GM12865 (cell line): ENCODE results near the gene ECE2.

Experiments used
- DNase-seq: peaks from one replicate; pipeline ENCODE4 v3.0.0; 2010; ENCODE audit warnings: low read depth
- H3K4me3 ChIP-seq: 2 replicates; pipeline ENCODE4 v1.5.1; 2011; ENCODE audit warnings: mild to moderate bottlenecking, low read depth, low read length, control low read depth
- TF ChIP-seq, protein P1 (sequence below): IDR thresholded peaks from 2 replicates; pipeline ENCODE4 v1.5.1; 2011; ENCODE audit warnings: low read length, control low read depth, low read depth, inconsistent platforms; ENCODE audit not compliant: insufficient read depth; ENCODE audit errors: missing control alignments

ECE2 gene

GRCh38 chr3:184314700-184315542 is 39.1 kb downstream of the ECE2 start:
- H3K4me3 ChIP-seq, result peak overlapping the region; percentile 92
- peak; percentile 79 for DNase-seq
- TF ChIP-seq, protein P1, sequence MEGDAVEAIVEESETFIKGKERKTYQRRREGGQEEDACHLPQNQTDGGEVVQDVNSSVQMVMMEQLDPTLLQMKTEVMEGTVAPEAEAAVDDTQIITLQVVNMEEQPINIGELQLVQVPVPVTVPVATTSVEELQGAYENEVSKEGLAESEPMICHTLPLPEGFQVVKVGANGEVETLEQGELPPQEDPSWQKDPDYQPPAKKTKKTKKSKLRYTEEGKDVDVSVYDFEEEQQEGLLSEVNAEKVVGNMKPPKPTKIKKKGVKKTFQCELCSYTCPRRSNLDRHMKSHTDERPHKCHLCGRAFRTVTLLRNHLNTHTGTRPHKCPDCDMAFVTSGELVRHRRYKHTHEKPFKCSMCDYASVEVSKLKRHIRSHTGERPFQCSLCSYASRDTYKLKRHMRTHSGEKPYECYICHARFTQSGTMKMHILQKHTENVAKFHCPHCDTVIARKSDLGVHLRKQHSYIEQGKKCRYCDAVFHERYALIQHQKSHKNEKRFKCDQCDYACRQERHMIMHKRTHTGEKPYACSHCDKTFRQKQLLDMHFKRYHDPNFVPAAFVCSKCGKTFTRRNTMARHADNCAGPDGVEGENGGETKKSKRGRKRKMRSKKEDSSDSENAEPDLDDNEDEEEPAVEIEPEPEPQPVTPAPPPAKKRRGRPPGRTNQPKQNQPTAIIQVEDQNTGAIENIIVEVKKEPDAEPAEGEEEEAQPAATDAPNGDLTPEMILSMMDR, result no peak

DNA sequence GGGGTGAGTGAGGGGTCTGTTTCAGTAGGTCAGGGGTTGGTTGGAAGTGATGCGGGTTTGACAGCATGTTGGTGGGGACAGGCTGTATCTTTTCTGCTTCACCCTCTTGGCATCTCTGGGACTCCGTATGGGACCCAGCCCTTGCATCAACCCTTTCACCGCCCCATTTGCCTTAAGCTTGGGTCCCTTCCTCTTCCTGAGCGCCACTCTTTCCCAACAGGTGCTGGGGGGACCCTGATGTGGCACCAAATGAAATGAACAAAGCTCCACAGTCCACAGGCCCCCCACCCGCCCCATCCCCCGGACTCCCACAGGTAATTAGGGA is 39.7 kb downstream of the ECE2 start:
- no peak for DNase-seq
- peak overlapping the region; percentile 92 for H3K4me3 ChIP-seq

GRCh38 chr3:184315871-184316661 is 40.2 kb downstream of the ECE2 start:
- DNase-seq, result no peak
- H3K4me3 ChIP-seq, result peak overlapping the region; percentile 92
- TF ChIP-seq, protein P1, result no peak

More for the DNA sequence above, 39.7 kb downstream of the ECE2 start:
- TF ChIP-seq, protein P1, result no peak

DNA sequence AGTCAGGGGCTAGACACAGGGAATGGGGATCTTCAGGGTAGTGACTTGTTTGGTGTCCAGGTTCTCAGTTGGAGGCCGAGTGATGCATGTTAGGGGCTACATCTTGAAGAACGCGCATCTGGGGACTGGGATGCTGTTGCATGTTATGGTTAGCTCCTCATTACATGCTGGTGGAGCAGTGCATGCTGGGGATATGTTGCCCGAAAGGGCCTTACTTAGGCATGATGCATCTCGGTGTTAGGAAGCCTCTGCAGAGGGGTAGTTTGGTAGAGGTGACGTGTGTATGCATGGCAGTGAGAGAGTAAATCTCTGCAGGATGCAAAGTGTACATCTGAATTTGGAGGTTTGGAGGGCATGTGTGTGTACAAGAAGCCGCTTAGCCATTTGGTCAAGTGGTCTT is 41.0 kb downstream of the ECE2 start:
- TF ChIP-seq, protein P1, result no peak
- peak overlapping the region; percentile 92 for H3K4me3 ChIP-seq
- no peak for DNase-seq

DNA sequence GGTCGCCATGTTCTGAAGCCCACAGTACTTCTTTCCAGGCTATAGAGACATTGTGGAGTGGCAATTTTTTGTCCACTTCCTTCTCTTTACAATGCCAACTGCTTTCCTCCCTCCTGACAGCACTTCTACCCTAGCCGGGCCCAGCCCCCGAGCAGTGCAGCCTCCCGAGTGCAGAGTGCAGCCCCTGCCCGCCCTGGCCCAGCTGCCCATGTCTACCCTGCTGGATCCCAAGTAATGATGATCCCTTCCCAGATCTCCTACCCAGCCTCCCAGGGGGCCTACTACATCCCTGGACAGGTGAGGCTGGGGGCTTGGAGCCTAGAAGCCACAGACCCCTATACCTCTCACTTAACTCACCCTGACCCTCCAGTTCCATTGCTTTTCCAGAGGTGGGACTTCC is 41.4 kb downstream of the ECE2 start:
- TF ChIP-seq, protein P1, result no peak
- H3K4me3 ChIP-seq, result no peak overlapping the region
- no peak for DNase-seq

- H3K4me3 ChIP-seq, result no peak overlapping the region
- DNase-seq, result no peak
Measured at GRCh38 chr3:184320104-184320445, 44.3 kb downstream of the ECE2 start.

More at GRCh38 chr3:184320104-184320445, 44.3 kb downstream of the ECE2 start:
- TF ChIP-seq, protein P1, result no peak
